B cell (primary cell): Measurements from ENCODE around the gene AMBRA1. TPM values are rescaled to one million over a fixed set of nuclear protein-coding genes. Genes with fewer than 3 reads are reported as not detected.

Experiments
- ATAC-seq: fragments of 200-7000 bp; cut with Tn5 transposase; one replicate; pipeline ENCODE4 v1.10.0; 2021; ENCODE audit warnings: low read depth, mild to moderate bottlenecking, moderate number of reproducible peaks, moderate library complexity
- CTCF ChIA-PET: fragments of 350-600 bp; sonication (Branson Sonifier 250); formaldehyde crosslinking; loops from one replicate; lab custom pipeline; 2021; ENCODE audit warnings: antibody characterized with exemption, inconsistent platforms; lab: Charles Lee
- POLR2A ChIA-PET: fragments of 350-600 bp; sonication (Branson Sonifier 250); formaldehyde crosslinking; loops from one replicate; lab custom pipeline; 2021; ENCODE audit warnings: antibody characterized with exemption; lab: Charles Lee
- DNase-seq: peaks from one replicate; pipeline ENCODE4 v3.0.0; 2013
- H2AFZ ChIP-seq: 2 replicates; pipeline ENCODE4 v1.6.1; 2012; ENCODE audit warnings: mild to moderate bottlenecking, low read depth, low read length; ENCODE audit not compliant: insufficient read depth, poor library complexity, severe bottlenecking
- H3K27ac ChIP-seq, 2 donors: 1 replicate in 1 of 2; 2 replicates in 1 of 2; pipeline ENCODE4 v1.5.1; 2012 to 2013; ENCODE audit warnings: low read length in 2 of 2, mild to moderate bottlenecking in 2 of 2, moderate library complexity in 1 of 2
- H3K27me3 ChIP-seq, 4 experiments: fragments of 200-600 bp in 1 of 4; sonication (generic) in 1 of 4; replicated peaks in 1 of 4; 1 replicate in 2 of 4; 2 replicates in 2 of 4; pipeline versions ENCODE4 v1.6.1 to v1.7.0; 2013 to 2016; ENCODE audit warnings: low read length in 3 of 4, mild to moderate bottlenecking in 2 of 4, mixed read lengths in 1 of 4, moderate library complexity in 1 of 4; ENCODE audit not compliant: insufficient read depth in 4 of 4, control insufficient read depth in 3 of 4; ENCODE audit errors: control extremely low read depth in 1 of 4
- H3K36me3 ChIP-seq, 2 experiments: replicated peaks in 1 of 2; 1 replicate in 1 of 2; 2 replicates in 1 of 2; pipeline versions ENCODE4 v1.6.1 to v1.7.1; 2013; ENCODE audit warnings: low read length in 1 of 2; ENCODE audit not compliant: insufficient read depth in 2 of 2, control insufficient read depth in 1 of 2; ENCODE audit errors: control extremely low read depth in 1 of 2, extremely low read depth in 1 of 2
- H3K4me1 ChIP-seq, 2 donors: fragments of 200-600 bp in 1 of 2; sonication (generic) in 1 of 2; 1 replicate in 1 of 2; 2 replicates in 1 of 2; pipeline versions ENCODE4 v1.5.1 to v1.6.1; 2013 to 2017; ENCODE audit warnings: low read length in 2 of 2; ENCODE audit not compliant: control insufficient read depth in 2 of 2, insufficient read depth in 2 of 2
- H3K4me2 ChIP-seq: replicated peaks from 2 replicates; pipeline ENCODE3; 2012; ENCODE audit warnings: mild to moderate bottlenecking, low read depth, low read length; ENCODE audit not compliant: poor library complexity, severe bottlenecking
- H3K4me3 ChIP-seq, 5 experiments: fragments of 200-600 bp in 1 of 5; sonication (generic) in 1 of 5; 1 replicate in 3 of 5; 2 replicates in 2 of 5; pipeline versions ENCODE4 v1.5.1 to v1.7.0; 2011 to 2016; ENCODE audit warnings: low read length in 4 of 5, mild to moderate bottlenecking in 4 of 5, low read depth in 2 of 5, control low read depth in 1 of 5, moderate library complexity in 1 of 5; ENCODE audit not compliant: insufficient read depth in 1 of 5; ENCODE audit errors: control extremely low read depth in 1 of 5, extremely low read depth in 1 of 5
- H3K79me2 ChIP-seq: fragments of 200-600 bp; sonication (generic); one replicate; pipeline ENCODE4 v1.6.0; 2016; ENCODE audit warnings: low read length; ENCODE audit not compliant: control insufficient read depth, insufficient read depth
- H3K9ac ChIP-seq: fragments of 200-600 bp; sonication (generic); 2 replicates; pipeline ENCODE4 v1.6.1; 2017; ENCODE audit warnings: mild to moderate bottlenecking, low read length, moderate library complexity
- H3K9me3 ChIP-seq, 3 donors: one replicate each; pipeline versions ENCODE4 v1.6.1 to v1.7.1; 2013; ENCODE audit warnings: low read length in 2 of 3; ENCODE audit not compliant: control insufficient read depth in 2 of 3, insufficient read depth in 1 of 3; ENCODE audit errors: control extremely low read depth in 1 of 3
- H4K20me1 ChIP-seq: 2 replicates; pipeline ENCODE4 v1.6.0; 2012; ENCODE audit warnings: mild to moderate bottlenecking, low read length; ENCODE audit not compliant: insufficient read depth, control insufficient read depth, poor library complexity, severe bottlenecking
- H3K27ac Mint-ChIP-seq: one replicate; pipeline ENCODE4 v1.8.0; 2021; ENCODE audit warnings: mixed read lengths
- H3K27me3 Mint-ChIP-seq: one replicate; pipeline ENCODE4 v1.8.0; 2021; ENCODE audit warnings: mixed read lengths
- H3K4me1 Mint-ChIP-seq: one replicate; pipeline ENCODE4 v1.8.0; 2021; ENCODE audit warnings: mixed read lengths
- H3K4me3 Mint-ChIP-seq: one replicate; pipeline ENCODE4 v1.8.0; 2021; ENCODE audit warnings: mixed read lengths
- H3K9me3 Mint-ChIP-seq: one replicate; pipeline ENCODE4 v1.8.0; 2022; ENCODE audit warnings: mixed read lengths; ENCODE audit not compliant: insufficient read depth
- EZH2 ChIP-seq: IDR thresholded peaks from 2 replicates; pipeline ENCODE4 v1.6.1; 2012; ENCODE audit warnings: borderline replicate concordance, low read depth, mild to moderate bottlenecking, moderate library complexity, low read length; ENCODE audit not compliant: insufficient read depth, poor library complexity, severe bottlenecking
- WGBS: methylation state at CpG from one replicate; pipeline ENCODE4 v1.1.5; 2013; ENCODE audit warnings: missing lambda C conversion rate; ENCODE audit not compliant: insufficient coverage; 5-methylcytosine and 5-hydroxymethylcytosine counted together
- intact Hi-C: fragments of 100-400 bp; cut with micrococcal nuclease; formaldehyde crosslinking; loops from one replicate; pipeline ENCODE4 v1.10.0; 2022
- polyA plus RNA-seq: library from polyadenylated mRNA; depleted of rRNA; stranded (reverse); fragments of >200 nt; gene quantifications from 2 replicates; pipeline ENCODE4 v1.2.3, GENCODE V29; 2012
- total RNA-seq, 2 donors: library from RNA; stranded (reverse); fragments of 120-200 nt in 1 of 2; gene quantifications; 1 replicate in 1 of 2; 2 replicates in 1 of 2; pipeline versions ENCODE4 v1.2.3 to v1.2.4, GENCODE V29; 2013 to 2022
- TF ChIP-seq, protein P1 (sequence below): fragments of 200-600 bp; IDR thresholded peaks from one replicate; pipeline ENCODE4 v1.8.0; 2022; ENCODE audit warnings: antibody characterized with exemption, mild to moderate bottlenecking

AMBRA1 gene
- total and polyA plus RNA-seq, 2 donors (not counting 1 experiment from before 2014, with no cell fraction given) = 13.8 to 36.1 TPM

- no peaks in the 10 kb centered on the region for H3K27me3 ChIP-seq
- H2AFZ ChIP-seq = no peak overlapping the region
- no peak overlapping the region for H3K27ac ChIP-seq
- H3K9me3 ChIP-seq = no peaks in the 10 kb centered on the region
- no peaks in the 10 kb centered on the region for H4K20me1 ChIP-seq
- H3K4me1 Mint-ChIP-seq = no peaks in the 10 kb centered on the region
- H3K4me2 ChIP-seq = no peak overlapping the region
- H3K4me3 Mint-ChIP-seq = no peak overlapping the region
- ChIA-PET POLR2A (no interaction called here), CTCF (interaction anchor here (0.7 kb wide), 1 partner anchor 9 kb away, joined by 3 read pairs; no protein-coding TSS in a partner anchor)
- H3K79me2 ChIP-seq = no peaks in the 10 kb centered on the region
- H3K9ac ChIP-seq = no peak overlapping the region
- intact Hi-C loops = no loop called here
- ATAC-seq (no peak), DNase-seq (no peak)
- H3K27ac Mint-ChIP-seq = no peak overlapping the region
- WGBS = 100% methylated on average over 3 of the region's 4 CpGs
- H3K36me3 ChIP-seq = peaks cover 2 to 40% of the 10 kb centered on the region in 2 experiments
- no peak for TF ChIP-seq EZH2
- TF ChIP-seq, protein P1, sequence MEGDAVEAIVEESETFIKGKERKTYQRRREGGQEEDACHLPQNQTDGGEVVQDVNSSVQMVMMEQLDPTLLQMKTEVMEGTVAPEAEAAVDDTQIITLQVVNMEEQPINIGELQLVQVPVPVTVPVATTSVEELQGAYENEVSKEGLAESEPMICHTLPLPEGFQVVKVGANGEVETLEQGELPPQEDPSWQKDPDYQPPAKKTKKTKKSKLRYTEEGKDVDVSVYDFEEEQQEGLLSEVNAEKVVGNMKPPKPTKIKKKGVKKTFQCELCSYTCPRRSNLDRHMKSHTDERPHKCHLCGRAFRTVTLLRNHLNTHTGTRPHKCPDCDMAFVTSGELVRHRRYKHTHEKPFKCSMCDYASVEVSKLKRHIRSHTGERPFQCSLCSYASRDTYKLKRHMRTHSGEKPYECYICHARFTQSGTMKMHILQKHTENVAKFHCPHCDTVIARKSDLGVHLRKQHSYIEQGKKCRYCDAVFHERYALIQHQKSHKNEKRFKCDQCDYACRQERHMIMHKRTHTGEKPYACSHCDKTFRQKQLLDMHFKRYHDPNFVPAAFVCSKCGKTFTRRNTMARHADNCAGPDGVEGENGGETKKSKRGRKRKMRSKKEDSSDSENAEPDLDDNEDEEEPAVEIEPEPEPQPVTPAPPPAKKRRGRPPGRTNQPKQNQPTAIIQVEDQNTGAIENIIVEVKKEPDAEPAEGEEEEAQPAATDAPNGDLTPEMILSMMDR = no peak
- no peaks in the 10 kb centered on the region for H3K27me3 Mint-ChIP-seq
- H3K4me3 ChIP-seq = no peak overlapping the region
- H3K9me3 Mint-ChIP-seq = no peaks in the 10 kb centered on the region
- no peaks in the 10 kb centered on the region for H3K4me1 ChIP-seq
Observed at GRCh38 chr11:46426233-46426991, 167.4 kb downstream of the AMBRA1 start.

DNA sequence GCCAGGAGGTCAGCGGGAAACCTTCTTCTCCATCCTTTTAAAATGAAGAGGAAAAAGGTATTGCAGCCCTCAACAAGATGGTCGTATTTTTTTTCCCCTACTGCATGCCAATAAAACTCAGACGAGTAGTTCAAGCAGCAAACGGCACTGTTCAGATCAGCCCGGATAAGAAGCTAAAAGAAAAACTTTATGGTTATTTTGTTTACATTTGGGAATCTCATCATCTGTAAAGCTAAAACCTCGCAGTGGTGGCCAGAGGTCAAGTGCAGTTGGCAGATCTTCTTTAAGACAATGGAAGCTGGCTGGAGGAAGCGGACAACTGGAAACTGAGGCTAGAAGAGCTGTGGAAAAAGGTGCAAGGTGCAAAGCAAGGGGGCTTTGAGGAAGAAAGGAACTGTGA lies 171.2 kb downstream of the AMBRA1 start:
- ChIA-PET POLR2A (interaction anchor here (0.5 kb wide), 1 partner anchor 24 kb away, joined by 3 read pairs; no protein-coding TSS in a partner anchor), CTCF (no interaction called here)
- Histone ChIP-seq H3K27me3 (no peaks in the 10 kb centered on the region), H4K20me1 (no peaks in the 10 kb centered on the region), H3K4me1 (no peaks in the 10 kb centered on the region), H3K36me3 (peaks cover 3 to 35% of the 10 kb centered on the region in 2 experiments), H2AFZ (no peak overlapping the region), H3K4me2 (no peak overlapping the region), H3K4me3 (no peak overlapping the region), H3K79me2 (no peaks in the 10 kb centered on the region), H3K9me3 (no peaks in the 10 kb centered on the region), H3K27ac (no peak overlapping the region), H3K9ac (no peak overlapping the region)
- Mint-ChIP-seq H3K4me3 (no peak overlapping the region), H3K9me3 (no peaks in the 10 kb centered on the region), H3K27ac (no peak overlapping the region), H3K27me3 (no peaks in the 10 kb centered on the region), H3K4me1 (no peaks in the 10 kb centered on the region)
- ATAC-seq (no peak), DNase-seq (no peak)
- TF ChIP-seq, protein P1 = no peak
- TF ChIP-seq EZH2 = no peak
- intact Hi-C loops = no loop called here
- WGBS = 100% methylated on average over 4 of the region's 7 CpGs
